Measurements from ENCODE around the gene USP6NL.

USP6NL gene

DNA sequence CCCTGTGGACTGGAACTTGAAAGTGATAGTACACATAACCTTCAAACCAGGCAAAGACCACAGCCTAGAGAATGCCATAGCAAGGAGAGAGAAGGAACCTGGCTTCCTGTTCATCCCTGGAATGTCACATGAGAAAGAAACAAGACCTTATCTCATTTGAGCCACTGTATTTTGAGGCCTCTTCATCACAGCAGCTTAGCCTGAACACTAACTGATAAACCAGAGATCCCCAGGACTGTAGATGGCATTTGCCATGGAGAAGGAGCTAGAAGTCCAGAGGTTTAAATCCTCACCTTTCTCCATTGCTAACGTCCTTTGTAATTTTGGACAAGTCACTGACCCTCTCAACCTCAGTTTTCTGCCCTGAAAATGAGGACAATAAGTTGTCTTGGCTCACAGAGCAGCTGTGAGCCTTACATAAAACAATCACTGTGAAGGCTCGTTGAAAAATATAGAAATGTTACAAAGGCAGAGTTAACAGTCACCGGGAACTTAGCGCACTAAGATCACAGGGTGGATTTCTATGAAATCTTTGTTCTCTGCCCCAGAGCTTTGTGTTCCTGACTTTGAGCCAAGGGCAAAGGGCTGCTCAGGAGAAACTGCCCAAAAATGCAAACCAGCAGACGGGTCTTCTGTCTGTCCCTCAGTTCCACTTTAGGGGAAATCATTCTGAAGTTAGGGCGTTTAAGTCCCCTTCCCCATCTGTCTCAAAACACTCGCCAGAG is 197.0 kb downstream of the USP6NL start:
- Histone ChIP-seq H3K27me3 (replicated peaks in 2 of 5; ENCODE audit: control insufficient read depth in 4 of 5, insufficient read depth in 5 of 5, low read length in 4 of 5) (no peaks in the 10 kb centered on the region), H3K9me3 (ENCODE audit: control extremely low read depth in 1 of 5, control insufficient read depth in 4 of 5, insufficient read depth in 2 of 5, low read depth in 1 of 5, low read length in 4 of 5) (peaks cover 0 to 25% (median 1%) of the 10 kb centered on the region in 5 experiments), H3K27ac (ENCODE audit: insufficient read depth in 1 of 2, low read depth in 1 of 2, low read length in 2 of 2, poor library complexity in 1 of 2, severe bottlenecking in 2 of 2) (no peak overlapping the region), H3K4me3 (ENCODE audit: control insufficient read depth in 1 of 7, extremely low read depth in 1 of 7, insufficient read depth in 4 of 7, low read depth in 2 of 7, low read length in 6 of 7) (no peak overlapping the region), H3K4me1 (ENCODE audit: control extremely low read depth in 1 of 4, control insufficient read depth in 4 of 4, insufficient read depth in 4 of 4, low read length in 3 of 4) (no peaks in the 10 kb centered on the region), H3K36me3 (ENCODE audit: control insufficient read depth in 4 of 4, insufficient read depth in 4 of 4, low read length in 3 of 4) (no peaks in the 10 kb centered on the region)
- DNase-seq = no peak
- WGBS (ENCODE audit: insufficient coverage) = 94% methylated on average over 7 of the region's 7 CpGs
- POLR2A ChIA-PET = no interaction called here
- CTCF ChIA-PET = no interaction called here

DNA sequence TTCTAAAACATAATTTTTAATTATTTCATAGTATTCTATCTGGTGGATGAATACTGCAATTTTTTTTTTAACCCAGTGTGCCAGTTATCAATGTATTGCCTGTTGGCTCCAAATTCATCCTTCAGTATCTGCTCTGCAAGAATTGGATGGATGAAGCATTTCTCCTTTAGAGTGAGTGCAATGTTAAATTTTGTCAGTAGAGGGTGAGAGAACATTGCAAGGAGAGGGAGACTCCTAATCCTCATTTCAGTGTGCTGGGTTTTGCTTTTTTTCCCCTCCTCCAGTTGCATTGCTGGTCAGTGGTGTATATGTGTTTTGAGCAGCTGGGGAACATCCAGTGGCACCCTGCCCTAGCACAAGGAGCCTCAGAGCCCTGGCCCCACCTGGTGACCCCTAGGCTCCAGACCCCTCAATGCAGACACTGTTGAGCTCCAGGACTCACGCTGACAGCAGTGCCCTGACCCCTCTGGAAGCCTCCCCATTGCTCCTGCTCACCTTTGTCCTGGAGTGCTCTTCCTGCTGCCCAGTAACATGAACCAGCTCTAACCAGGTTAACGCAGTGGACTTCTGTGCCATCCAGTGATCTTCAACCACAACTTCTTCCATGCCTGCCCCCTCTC is 199.4 kb downstream of the USP6NL start:
- Histone ChIP-seq H3K4me3 (ENCODE audit: control insufficient read depth in 1 of 7, extremely low read depth in 1 of 7, insufficient read depth in 4 of 7, low read depth in 2 of 7, low read length in 6 of 7) (no peak overlapping the region), H3K27me3 (replicated peaks in 2 of 5; ENCODE audit: control insufficient read depth in 4 of 5, insufficient read depth in 5 of 5, low read length in 4 of 5) (no peaks in the 10 kb centered on the region), H3K9me3 (ENCODE audit: control extremely low read depth in 1 of 5, control insufficient read depth in 4 of 5, insufficient read depth in 2 of 5, low read depth in 1 of 5, low read length in 4 of 5) (peaks cover 0 to 18% (median 0%) of the 10 kb centered on the region in 5 experiments), H3K27ac (ENCODE audit: insufficient read depth in 1 of 2, low read depth in 1 of 2, low read length in 2 of 2, poor library complexity in 1 of 2, severe bottlenecking in 2 of 2) (no peak overlapping the region), H3K36me3 (ENCODE audit: control insufficient read depth in 4 of 4, insufficient read depth in 4 of 4, low read length in 3 of 4) (no peaks in the 10 kb centered on the region), H3K4me1 (ENCODE audit: control extremely low read depth in 1 of 4, control insufficient read depth in 4 of 4, insufficient read depth in 4 of 4, low read length in 3 of 4) (peaks cover 0 to 5% (median 0%) of the 10 kb centered on the region in 4 experiments)
- ChIA-PET POLR2A (no interaction called here), CTCF (interaction anchor here (0.6 to 1.6 kb wide), 5 partner anchors 16 to 1175 kb away, joined by 3 to 4 read pairs (median 3); no protein-coding TSS in a partner anchor)
- WGBS (ENCODE audit: insufficient coverage) = 96% methylated on average over 2 of the region's 2 CpGs
- DNase-seq = peak in 2 of 3 donors; percentile 10 to 26

DNA sequence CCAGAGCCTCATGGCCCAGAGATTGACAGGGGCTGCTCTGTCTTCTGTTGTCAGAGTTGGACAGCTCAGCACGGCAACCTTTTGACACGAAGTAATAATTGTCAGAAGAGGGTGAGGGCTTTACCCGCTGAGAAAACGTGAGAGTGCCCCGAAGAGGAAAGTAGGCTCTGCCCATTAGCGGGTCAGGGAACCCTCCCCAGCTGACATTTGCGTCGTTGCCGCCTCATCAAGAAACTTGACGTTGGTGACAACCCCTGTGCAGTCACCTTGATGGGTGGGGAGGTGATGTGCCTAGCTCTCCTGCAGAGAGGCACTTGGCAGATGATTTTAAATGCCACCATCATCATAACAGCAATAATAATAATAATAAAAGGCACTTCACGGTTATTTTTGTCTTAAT is 202.1 kb downstream of the USP6NL start:
- DNase-seq = no peak
- Histone ChIP-seq H3K36me3 (ENCODE audit: control insufficient read depth in 4 of 4, insufficient read depth in 4 of 4, low read length in 3 of 4) (no peaks in the 10 kb centered on the region), H3K4me1 (ENCODE audit: control extremely low read depth in 1 of 4, control insufficient read depth in 4 of 4, insufficient read depth in 4 of 4, low read length in 3 of 4) (peaks cover 0 to 5% (median 0%) of the 10 kb centered on the region in 4 experiments), H3K9me3 (ENCODE audit: control extremely low read depth in 1 of 5, control insufficient read depth in 4 of 5, insufficient read depth in 2 of 5, low read depth in 1 of 5, low read length in 4 of 5) (peaks cover 0 to 18% (median 2%) of the 10 kb centered on the region in 5 experiments), H3K27ac (ENCODE audit: insufficient read depth in 1 of 2, low read depth in 1 of 2, low read length in 2 of 2, poor library complexity in 1 of 2, severe bottlenecking in 2 of 2) (no peak overlapping the region), H3K27me3 (replicated peaks in 2 of 5; ENCODE audit: control insufficient read depth in 4 of 5, insufficient read depth in 5 of 5, low read length in 4 of 5) (no peaks in the 10 kb centered on the region), H3K4me3 (ENCODE audit: control insufficient read depth in 1 of 7, extremely low read depth in 1 of 7, insufficient read depth in 4 of 7, low read depth in 2 of 7, low read length in 6 of 7) (no peak overlapping the region)
- ChIA-PET POLR2A (no interaction called here), CTCF (interaction anchor here (1.1 to 1.5 kb wide), 3 partner anchors 13 to 38 kb away, joined by 3 to 4 read pairs (median 4); no protein-coding TSS in a partner anchor)
- WGBS (ENCODE audit: insufficient coverage) = 98% methylated on average over 6 of the region's 11 CpGs

DNA sequence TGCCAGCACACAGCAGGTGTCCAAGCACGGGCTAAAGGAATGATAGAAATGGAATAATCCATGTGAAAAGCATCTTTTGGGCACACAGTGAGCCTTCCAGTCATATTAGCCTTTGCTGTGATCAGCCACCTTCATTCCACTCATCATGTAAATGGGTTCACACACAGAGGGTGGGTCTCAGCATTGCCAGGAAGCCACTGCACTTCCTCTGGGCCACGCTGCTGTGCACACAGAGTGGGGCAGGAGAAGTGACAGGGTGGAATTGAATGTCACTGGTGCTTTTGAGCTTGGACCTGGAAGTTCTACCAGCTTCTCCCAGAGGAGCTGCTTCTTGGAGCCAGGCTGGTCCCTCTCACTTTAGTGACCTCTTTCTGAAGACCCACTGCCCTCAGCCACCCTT is 203.5 kb downstream of the USP6NL start:
- Histone ChIP-seq H3K27me3 (replicated peaks in 2 of 5; ENCODE audit: control insufficient read depth in 4 of 5, insufficient read depth in 5 of 5, low read length in 4 of 5) (no peaks in the 10 kb centered on the region), H3K4me3 (ENCODE audit: control insufficient read depth in 1 of 7, extremely low read depth in 1 of 7, insufficient read depth in 4 of 7, low read depth in 2 of 7, low read length in 6 of 7) (no peak overlapping the region), H3K4me1 (ENCODE audit: control extremely low read depth in 1 of 4, control insufficient read depth in 4 of 4, insufficient read depth in 4 of 4, low read length in 3 of 4) (peaks cover 0 to 9% (median 4%) of the 10 kb centered on the region in 4 experiments), H3K36me3 (ENCODE audit: control insufficient read depth in 4 of 4, insufficient read depth in 4 of 4, low read length in 3 of 4) (no peaks in the 10 kb centered on the region), H3K9me3 (ENCODE audit: control extremely low read depth in 1 of 5, control insufficient read depth in 4 of 5, insufficient read depth in 2 of 5, low read depth in 1 of 5, low read length in 4 of 5) (peaks cover 0 to 12% (median 2%) of the 10 kb centered on the region in 5 experiments), H3K27ac (ENCODE audit: insufficient read depth in 1 of 2, low read depth in 1 of 2, low read length in 2 of 2, poor library complexity in 1 of 2, severe bottlenecking in 2 of 2) (no peak overlapping the region)
- WGBS (ENCODE audit: insufficient coverage) = 58% methylated on average over 2 of the region's 2 CpGs
- no peak for DNase-seq
- CTCF ChIA-PET = interaction anchor here (1.3 kb wide), 1 partner anchor 13 kb away, joined by 3 read pairs; no protein-coding TSS in a partner anchor
- POLR2A ChIA-PET = no interaction called here

DNA sequence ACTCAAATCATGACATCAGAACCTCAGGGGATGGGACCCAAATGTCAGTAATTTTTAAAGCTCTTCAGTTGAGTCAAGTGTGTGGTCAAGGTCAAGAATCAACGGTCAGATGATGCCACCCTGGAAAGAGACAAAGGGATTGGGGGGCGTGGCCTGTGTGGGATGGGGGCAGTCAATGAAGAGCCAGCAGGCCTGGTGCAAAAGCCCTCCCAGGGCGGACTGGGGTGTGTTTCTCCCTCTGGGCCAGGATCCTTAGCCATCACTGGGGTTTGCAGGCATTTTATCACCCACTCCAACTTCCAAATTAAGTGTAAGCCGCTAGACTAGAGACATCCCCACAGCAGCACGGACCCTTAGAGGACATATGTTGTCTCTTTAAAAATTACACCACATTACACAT is 204.7 kb downstream of the USP6NL start:
- ChIA-PET CTCF (interaction anchor here (1.5 kb wide), 1 partner anchor 11 kb away, joined by 3 read pairs; no protein-coding TSS in a partner anchor), POLR2A (interaction anchor here (0.6 kb wide), 1 partner anchor 721 kb away, joined by 3 read pairs; no protein-coding TSS in a partner anchor)
- Histone ChIP-seq H3K9me3 (ENCODE audit: control extremely low read depth in 1 of 5, control insufficient read depth in 4 of 5, insufficient read depth in 2 of 5, low read depth in 1 of 5, low read length in 4 of 5) (peaks cover 0 to 4% (median 0%) of the 10 kb centered on the region in 5 experiments), H3K27ac (ENCODE audit: insufficient read depth in 1 of 2, low read depth in 1 of 2, low read length in 2 of 2, poor library complexity in 1 of 2, severe bottlenecking in 2 of 2) (no peak overlapping the region), H3K4me3 (ENCODE audit: control insufficient read depth in 1 of 7, extremely low read depth in 1 of 7, insufficient read depth in 4 of 7, low read depth in 2 of 7, low read length in 6 of 7) (no peak overlapping the region), H3K27me3 (replicated peaks in 2 of 5; ENCODE audit: control insufficient read depth in 4 of 5, insufficient read depth in 5 of 5, low read length in 4 of 5) (no peaks in the 10 kb centered on the region), H3K4me1 (ENCODE audit: control extremely low read depth in 1 of 4, control insufficient read depth in 4 of 4, insufficient read depth in 4 of 4, low read length in 3 of 4) (peaks cover 0 to 19% (median 16%) of the 10 kb centered on the region in 4 experiments), H3K36me3 (ENCODE audit: control insufficient read depth in 4 of 4, insufficient read depth in 4 of 4, low read length in 3 of 4) (no peaks in the 10 kb centered on the region)
- WGBS (ENCODE audit: insufficient coverage) = 91% methylated on average over 4 of the region's 5 CpGs
- no peak for DNase-seq

DNA sequence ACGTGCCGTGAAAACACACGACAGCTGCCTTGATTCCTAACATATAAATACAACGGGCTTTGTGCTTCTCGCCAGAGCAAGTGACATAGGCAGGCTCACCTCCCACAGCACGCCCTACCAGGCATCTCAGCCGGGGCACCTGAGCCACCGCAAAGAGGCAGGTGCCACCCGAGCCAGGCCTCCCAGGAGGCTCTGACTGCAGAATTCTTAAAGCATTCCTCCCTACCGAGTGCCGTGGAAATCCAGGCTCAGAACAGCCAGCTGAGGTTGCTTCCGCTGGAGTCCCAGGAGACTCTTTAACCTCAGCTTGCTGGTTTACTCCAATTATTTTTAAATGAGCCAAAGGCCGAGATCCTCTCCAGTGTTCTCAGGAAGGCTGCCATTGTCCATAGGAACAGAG is 206.5 kb downstream of the USP6NL start:
- POLR2A ChIA-PET = no interaction called here
- Histone ChIP-seq H3K27ac (ENCODE audit: insufficient read depth in 1 of 2, low read depth in 1 of 2, low read length in 2 of 2, poor library complexity in 1 of 2, severe bottlenecking in 2 of 2) (no peak overlapping the region), H3K4me1 (ENCODE audit: control extremely low read depth in 1 of 4, control insufficient read depth in 4 of 4, insufficient read depth in 4 of 4, low read length in 3 of 4) (peaks cover 0 to 38% (median 26%) of the 10 kb centered on the region in 4 experiments), H3K9me3 (ENCODE audit: control extremely low read depth in 1 of 5, control insufficient read depth in 4 of 5, insufficient read depth in 2 of 5, low read depth in 1 of 5, low read length in 4 of 5) (peaks cover 0 to 4% (median 0%) of the 10 kb centered on the region in 5 experiments), H3K27me3 (replicated peaks in 2 of 5; ENCODE audit: control insufficient read depth in 4 of 5, insufficient read depth in 5 of 5, low read length in 4 of 5) (no peaks in the 10 kb centered on the region), H3K36me3 (ENCODE audit: control insufficient read depth in 4 of 4, insufficient read depth in 4 of 4, low read length in 3 of 4) (no peaks in the 10 kb centered on the region), H3K4me3 (ENCODE audit: control insufficient read depth in 1 of 7, extremely low read depth in 1 of 7, insufficient read depth in 4 of 7, low read depth in 2 of 7, low read length in 6 of 7) (no peak overlapping the region)
- WGBS (ENCODE audit: insufficient coverage) = 93% methylated on average over 13 of the region's 13 CpGs
- CTCF ChIA-PET = no interaction called here
- DNase-seq = peak in 1 of 3 donors; percentile 4
